Neutrophil (primary cell): ENCODE results near the gene TAS2R42.

Experiments
- H3K27ac ChIP-seq: fragments of 200-600 bp; sonication (generic); 2 replicates; pipeline ENCODE4 v1.5.1; 2016; ENCODE audit warnings: mild to moderate bottlenecking, moderate library complexity
- H3K27me3 ChIP-seq: fragments of 200-600 bp; sonication (generic); 2 replicates; pipeline ENCODE4 v1.6.0; 2016; ENCODE audit warnings: mild to moderate bottlenecking
- H3K36me3 ChIP-seq: fragments of 200-600 bp; sonication (generic); 2 replicates; pipeline ENCODE4 v1.5.1; 2017
- H3K4me1 ChIP-seq, 2 experiments: fragments of 200-600 bp in 1 of 2; sonication (generic) in 1 of 2; 1 replicate in 1 of 2; 2 replicates in 1 of 2; pipeline versions ENCODE4 v1.5.1 to v1.6.1; 2013 to 2016; ENCODE audit warnings: low read depth in 1 of 2, low read length in 1 of 2, mild to moderate bottlenecking in 1 of 2, moderate library complexity in 1 of 2; ENCODE audit not compliant: control insufficient read depth in 1 of 2, insufficient read depth in 1 of 2
- H3K4me3 ChIP-seq, 2 experiments: fragments of 200-600 bp in 1 of 2; sonication (generic) in 1 of 2; 1 replicate in 1 of 2; 2 replicates in 1 of 2; pipeline ENCODE4 v1.5.1; 2013 to 2016; ENCODE audit warnings: low read depth in 1 of 2, low read length in 1 of 2, mild to moderate bottlenecking in 1 of 2, moderate library complexity in 1 of 2
- H3K9me3 ChIP-seq: fragments of 200-600 bp; sonication (generic); 2 replicates; pipeline ENCODE4 v1.5.1; 2016
- CTCF ChIP-seq: fragments of 200-600 bp; sonication (generic); IDR thresholded peaks from 2 replicates; pipeline ENCODE4 v1.5.1; 2016; ENCODE audit warnings: antibody characterized with exemption

TAS2R42 gene

GRCh38 chr12:11162502-11162901, 24.2 kb downstream of the TAS2R42 start:
- no peak overlapping the region for H3K4me3 ChIP-seq
- no peak for TF ChIP-seq CTCF
- H3K36me3 ChIP-seq: peaks cover 6% of the 10 kb centered on the region
- H3K27ac ChIP-seq: no peak overlapping the region
- H3K4me1 ChIP-seq: no peaks in the 10 kb centered on the region
- no peaks in the 10 kb centered on the region for H3K9me3 ChIP-seq
- no peaks in the 10 kb centered on the region for H3K27me3 ChIP-seq

GRCh38 chr12:11158885-11159444, 27.8 kb downstream of the TAS2R42 start:
- Histone ChIP-seq H3K9me3 (no peaks in the 10 kb centered on the region), H3K4me3 (no peak overlapping the region), H3K36me3 (peaks cover 6% of the 10 kb centered on the region), H3K4me1 (no peaks in the 10 kb centered on the region), H3K27ac (no peak overlapping the region), H3K27me3 (no peaks in the 10 kb centered on the region)
- TF ChIP-seq CTCF: no peak

GRCh38 chr12:11154400-11154925, 32.3 kb downstream of the TAS2R42 start:
- no peak for TF ChIP-seq CTCF
- H3K4me1 ChIP-seq: peaks cover 0 to 5% of the 10 kb centered on the region in 2 experiments
- no peak overlapping the region for H3K27ac ChIP-seq
- no peaks in the 10 kb centered on the region for H3K9me3 ChIP-seq
- no peaks in the 10 kb centered on the region for H3K36me3 ChIP-seq
- H3K4me3 ChIP-seq: no peak overlapping the region
- no peaks in the 10 kb centered on the region for H3K27me3 ChIP-seq

GRCh38 chr12:11152725-11153124, 34.0 kb downstream of the TAS2R42 start:
- no peaks in the 10 kb centered on the region for H3K9me3 ChIP-seq
- no peaks in the 10 kb centered on the region for H3K36me3 ChIP-seq
- no peak for TF ChIP-seq CTCF
- no peak overlapping the region for H3K27ac ChIP-seq
- H3K27me3 ChIP-seq: no peaks in the 10 kb centered on the region
- peaks cover 0 to 5% of the 10 kb centered on the region in 2 experiments for H3K4me1 ChIP-seq
- H3K4me3 ChIP-seq: no peak overlapping the region

- H3K36me3 ChIP-seq: no peaks in the 10 kb centered on the region
- TF ChIP-seq CTCF: no peak
- H3K4me3 ChIP-seq: no peak overlapping the region
- H3K4me1 ChIP-seq: peaks cover 0 to 5% of the 10 kb centered on the region in 2 experiments
- no peak overlapping the region for H3K27ac ChIP-seq
- no peaks in the 10 kb centered on the region for H3K9me3 ChIP-seq
- no peaks in the 10 kb centered on the region for H3K27me3 ChIP-seq
Observed at GRCh38 chr12:11150832-11151231, 35.9 kb downstream of the TAS2R42 start.
